ENCODE measurements around the gene ZACN.

- no peak for TF ChIP-seq CTCF (IDR thresholded peaks at IDR 0.05; ENCODE audit: insufficient read depth, low read depth, low read length)
- TF ChIP-seq EZH2 (IDR thresholded peaks at IDR 0.05; ENCODE audit: insufficient read depth, low read length) = no peak
Measured at GRCh38 chr17:76090517-76091129, 11.6 kb downstream of the ZACN start.

Measured in astrocyte (in vitro differentiated cells and primary cell).